MCF 10A (cell line): Measurements from ENCODE around the gene SERPINB10. TPM values are rescaled to one million over a fixed set of nuclear protein-coding genes. Genes with fewer than 3 reads are reported as not detected.

ENCODE experiments used
- BruUV-seq: library from RNA; stranded (reverse); fragments of 400-500 nt; replicated peaks from 2 replicates; lab custom pipeline; 2021; lab: Mats Ljungman, UMichigan
- CTCF ChIA-PET: fragments of 300-600 bp; sonication (Branson Sonifier 250); formaldehyde crosslinking; extraction: SDS; loops from one replicate; lab custom pipeline; 2021; ENCODE audit warnings: antibody characterized with exemption, inconsistent platforms; lab: Yijun Ruan, JAX
- POLR2A ChIA-PET: fragments of 300-600, 350-650 bp; sonication (Branson Sonifier 250); formaldehyde crosslinking; extraction: SDS; loops from one replicate; lab custom pipeline; 2020; ENCODE audit warnings: antibody characterized with exemption, inconsistent platforms; lab: Yijun Ruan, JAX
- DNase-seq: peaks from one replicate; pipeline ENCODE4 v3.0.0-alpha.2; 2018; ENCODE audit not compliant: unreplicated experiment
- H3K27ac Mint-ChIP-seq: one replicate; pipeline ENCODE4 v1.8.0; 2022; ENCODE audit warnings: mild to moderate bottlenecking, low read depth, mixed read lengths; ENCODE audit not compliant: unreplicated experiment
- H3K27me3 Mint-ChIP-seq: one replicate; pipeline ENCODE4 v1.8.0; 2022; ENCODE audit warnings: mixed read lengths; ENCODE audit not compliant: insufficient read depth, unreplicated experiment
- H3K36me3 Mint-ChIP-seq: one replicate; pipeline ENCODE4 v1.8.0; 2022; ENCODE audit warnings: mild to moderate bottlenecking, moderate library complexity, mixed read lengths; ENCODE audit not compliant: insufficient read depth, unreplicated experiment
- H3K4me1 Mint-ChIP-seq: one replicate; pipeline ENCODE4 v1.8.0; 2022; ENCODE audit warnings: mixed read lengths; ENCODE audit not compliant: insufficient read depth, unreplicated experiment
- H3K4me3 Mint-ChIP-seq: one replicate; pipeline ENCODE4 v1.8.0; 2022; ENCODE audit warnings: mild to moderate bottlenecking, moderate library complexity, mixed read lengths; ENCODE audit not compliant: unreplicated experiment
- H3K9me3 Mint-ChIP-seq: one replicate; pipeline ENCODE4 v1.8.0; 2022; ENCODE audit warnings: mixed read lengths; ENCODE audit not compliant: unreplicated experiment
- CTCF ChIP-seq: fragments of 200-600 bp; IDR thresholded peaks from one replicate; pipeline ENCODE4 v1.8.0; 2022; ENCODE audit warnings: antibody characterized with exemption, mild to moderate bottlenecking; ENCODE audit not compliant: unreplicated experiment
- intact Hi-C: fragments of 100-400 bp; cut with micrococcal nuclease; formaldehyde crosslinking; loops from 2 replicates; pipeline ENCODE4 v1.14.1; 2022
- total RNA-seq: library from RNA; stranded (reverse); gene quantifications from 2 replicates; pipeline ENCODE4 v1.2.3, GENCODE V29; 2022

The SERPINB10 gene
- total RNA-seq, 1 experiment from 2014 or later, result not detected

DNA sequence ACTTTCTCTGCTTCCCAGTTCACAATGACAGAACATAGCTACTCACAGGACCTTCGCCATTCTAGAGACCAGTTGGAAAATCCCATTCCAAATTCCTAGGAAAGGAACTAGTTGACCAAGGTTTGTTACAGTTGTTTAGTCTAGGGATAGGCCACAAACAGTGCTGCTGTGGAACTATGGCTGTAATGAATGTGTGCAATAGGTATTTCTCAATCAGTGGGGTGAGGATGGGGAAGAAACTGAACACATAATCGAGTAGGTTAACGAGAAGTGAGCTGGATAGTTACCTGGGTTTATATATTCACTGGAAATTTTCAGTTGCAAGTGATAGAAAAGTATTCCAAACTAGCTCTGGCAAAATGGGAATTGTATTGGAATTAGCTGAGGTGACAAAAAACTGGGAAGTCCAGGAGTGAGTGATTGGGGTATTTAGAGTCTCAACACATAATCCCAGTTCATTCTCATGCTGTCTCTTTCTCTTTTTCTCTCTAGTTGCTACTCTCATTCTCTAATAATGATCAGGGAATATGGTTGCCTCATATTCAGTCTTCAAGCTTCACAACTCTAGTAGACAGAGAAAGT, 23.1 kb downstream of the SERPINB10 start:
- intact Hi-C loops, result no loop called here
- ChIA-PET POLR2A (interaction anchor here (0.9 kb wide), 1 partner anchor 12 kb away, joined by 4 read pairs; no protein-coding TSS in a partner anchor), CTCF (interaction anchor here (1.2 to 1.5 kb wide), 2 partner anchors 23 to 412 kb away, joined by 3 read pairs; partner anchors contain the start of gene SERPINB10)
- H3K36me3 Mint-ChIP-seq, result no peaks in the 10 kb centered on the region
- no peak for DNase-seq
- H3K27ac Mint-ChIP-seq, result no peak overlapping the region
- no peaks in the 10 kb centered on the region for H3K4me1 Mint-ChIP-seq
- H3K4me3 Mint-ChIP-seq, result no peak overlapping the region
- H3K27me3 Mint-ChIP-seq, result no peaks in the 10 kb centered on the region
- no peaks in the 10 kb centered on the region for H3K9me3 Mint-ChIP-seq
- TF ChIP-seq CTCF, result no peak
- no TSS peak for BruUV-seq

DNA sequence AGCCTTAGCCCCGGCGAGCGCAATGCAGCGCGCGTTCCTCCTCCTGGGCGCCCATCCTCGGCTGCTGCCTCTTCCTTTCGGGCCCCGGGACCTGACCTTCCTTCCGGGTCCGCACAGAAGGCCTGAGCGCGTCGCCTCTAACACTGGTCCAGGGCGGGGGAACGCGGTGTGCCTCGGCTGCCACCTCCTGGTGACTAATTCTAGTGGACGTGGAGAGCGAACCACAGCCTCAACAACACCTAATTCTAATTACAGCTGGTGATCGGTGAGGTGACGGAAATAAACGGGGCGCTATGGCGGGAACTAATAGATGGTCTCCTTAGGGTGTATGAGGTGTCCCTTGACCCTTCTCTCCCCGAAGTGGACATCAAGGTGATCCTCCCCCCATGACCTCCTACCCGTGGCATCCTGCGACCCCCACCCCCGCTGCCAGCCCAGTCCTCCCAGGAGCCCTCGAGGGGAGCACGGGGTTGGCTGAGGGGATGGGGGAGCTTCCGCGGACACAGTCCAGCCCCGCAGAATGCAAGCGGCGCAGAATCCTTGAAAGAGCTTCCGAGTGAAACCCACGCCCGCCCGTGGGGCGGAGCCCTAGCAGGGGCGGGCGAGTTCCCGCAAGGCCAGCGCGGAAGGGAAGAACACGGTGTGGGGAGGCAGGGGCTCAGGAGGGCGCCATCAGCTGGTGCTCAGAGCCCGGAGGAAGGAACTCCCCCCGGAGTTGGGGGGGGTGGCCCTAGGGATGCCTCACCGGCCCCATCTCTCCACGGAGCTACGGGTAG, 28.6 kb downstream of the SERPINB10 start:
- Mint-ChIP-seq H3K36me3 (no peaks in the 10 kb centered on the region), H3K27me3 (no peaks in the 10 kb centered on the region), H3K27ac (peak overlapping the region; percentile 40), H3K4me3 (no peak overlapping the region), H3K9me3 (no peaks in the 10 kb centered on the region), H3K4me1 (no peaks in the 10 kb centered on the region)
- peak; percentile 90 for DNase-seq
- BruUV-seq, result no TSS peak
- intact Hi-C loops, result loop anchor here (1.0 to 5.0 kb wide), 7 partner anchors 54 to 426 kb away; no protein-coding TSS in a partner anchor
- TF ChIP-seq CTCF, result peak; percentile 75
- ChIA-PET CTCF (interaction anchor here (0.6 to 6.1 kb wide), 67 partner anchors 8 to 1807 kb away, joined by 3 to 65 read pairs (median 5); partner anchors contain the start of genes SERPINB12, SERPINB2 and SERPINB7), POLR2A (interaction anchor here (0.7 to 3.2 kb wide), 16 partner anchors 12 to 425 kb away, joined by 3 to 12 read pairs (median 4); partner anchors contain the start of gene SERPINB10)

GRCh38 chr18:63936932-63937393, 29.2 kb downstream of the SERPINB10 start:
- CTCF ChIA-PET, result interaction anchor here (0.6 to 6.1 kb wide), 53 partner anchors 9 to 1806 kb away, joined by 3 to 65 read pairs (median 6); partner anchors contain the start of genes SERPINB12 and SERPINB2

More at GRCh38 chr18:63936932-63937393, 29.2 kb downstream of the SERPINB10 start:
- Mint-ChIP-seq H3K27me3 (no peaks in the 10 kb centered on the region), H3K27ac (no peak overlapping the region), H3K9me3 (no peaks in the 10 kb centered on the region), H3K36me3 (no peaks in the 10 kb centered on the region), H3K4me1 (no peaks in the 10 kb centered on the region), H3K4me3 (no peak overlapping the region)
- DNase-seq, result no peak
- TF ChIP-seq CTCF, result no peak
- no TSS peak for BruUV-seq
- intact Hi-C loops, result loop anchor here (1.0 to 5.0 kb wide), 7 partner anchors 54 to 426 kb away; no protein-coding TSS in a partner anchor
- POLR2A ChIA-PET, result interaction anchor here (0.7 to 3.2 kb wide), 5 partner anchors 24 to 425 kb away, joined by 3 to 12 read pairs (median 4); partner anchors contain the start of gene SERPINB10
